ENCODE measurements around the gene HOXB3.
A peak's percentile ranks its signal among the peaks of the same experiment; 100 is the strongest.
"Not testable (repeated sequence)": the region's sequence is repeated elsewhere in the genome, so short reads cannot be mapped to it uniquely, and the experiment has no call there.

Gene HOXB3

GRCh38 chr17:48545022-48545375 lies 45.0 kb downstream of the HOXB3 start, which contains the start of gene HOXB2:
Gene HOXB2, minus strand, starts transcription at chr17:48545109. Its CDS starts 198 bp downstream, at chr17:48544911.
- DNase-seq (ENCODE audit: low spot score), result peak; percentile 30

GRCh38 chr17:48544349-48545021 lies 45.6 kb downstream of the HOXB3 start:
- DNase-seq (ENCODE audit: low spot score), result peak; percentile 30

- peak; percentile 45 for DNase-seq (ENCODE audit: low spot score)
Observed at GRCh38 chr17:48543854-48544348, 46.1 kb downstream of the HOXB3 start.

GRCh38 chr17:48543107-48543853 lies 46.8 kb downstream of the HOXB3 start:
- peak; percentile 69 for DNase-seq (ENCODE audit: low spot score)

- DNase-seq (ENCODE audit: low spot score), result no peak
Observed at GRCh38 chr17:48542698-48543106, 47.3 kb downstream of the HOXB3 start.

- peak; percentile 60 for DNase-seq (ENCODE audit: low spot score)
Observed at GRCh38 chr17:48542114-48542656, 47.9 kb downstream of the HOXB3 start.

- DNase-seq (ENCODE audit: low spot score), result peak; percentile 51
Observed at GRCh38 chr17:48541577-48542113, 48.4 kb downstream of the HOXB3 start.

GRCh38 chr17:48541036-48541576 lies 48.9 kb downstream of the HOXB3 start:
- DNase-seq (ENCODE audit: low spot score), result no peak

- DNase-seq (ENCODE audit: low spot score), result no peak
Observed at GRCh38 chr17:48540213-48540612, 49.8 kb downstream of the HOXB3 start.

- DNase-seq (ENCODE audit: low spot score), result no peak
Observed at GRCh38 chr17:48539177-48539576, 50.9 kb downstream of the HOXB3 start.

- DNase-seq (ENCODE audit: low spot score), result no peak
Observed at GRCh38 chr17:48537316-48537715, 52.7 kb downstream of the HOXB3 start.

GRCh38 chr17:48535793-48536559 lies 54.1 kb downstream of the HOXB3 start:
- DNase-seq (ENCODE audit: low spot score), result not testable (repeated sequence)

- DNase-seq (ENCODE audit: low spot score), result no peak
Observed at GRCh38 chr17:48532261-48532660, 57.8 kb downstream of the HOXB3 start.

GRCh38 chr17:48530887-48531272 lies 59.2 kb downstream of the HOXB3 start, which contains the start of gene HOXB1:
Gene HOXB1, minus strand, starts transcription at chr17:48531011. Its CDS starts 107 bp downstream, at chr17:48530904.
- no peak for DNase-seq (ENCODE audit: low spot score)

GRCh38 chr17:48530208-48530886 lies 59.7 kb downstream of the HOXB3 start:
- DNase-seq (ENCODE audit: low spot score), result no peak

GRCh38 chr17:48529683-48530009 lies 60.4 kb downstream of the HOXB3 start:
- no peak for DNase-seq (ENCODE audit: low spot score)

- DNase-seq (ENCODE audit: low spot score), result no peak
Observed at GRCh38 chr17:48528936-48529682, 60.9 kb downstream of the HOXB3 start.

GRCh38 chr17:48528153-48528935 lies 61.7 kb downstream of the HOXB3 start:
- DNase-seq (ENCODE audit: low spot score), result no peak

GRCh38 chr17:48527547-48527932 lies 62.5 kb downstream of the HOXB3 start:
- DNase-seq (ENCODE audit: low spot score), result no peak
